Activated CD4-positive, CD25-positive, alpha-beta regulatory T cell (primary cell): ENCODE measurements around the gene MAOB.
"Not testable (repeated sequence)": the region's sequence is repeated elsewhere in the genome, so short reads cannot be mapped to it uniquely, and the experiment has no call there.

Experiments used
- DNase-seq, 4 experiments: peaks; one replicate each; lab custom pipeline; 2025; lab: John Stamatoyannopoulos, UW

The MAOB gene

GRCh38 chrX:43882294-43882681 lies at the start of gene MAOB:
TSS of gene MAOB (minus strand) at chrX:43882450. CDS start at chrX:43882299, 151 bp downstream.
- DNase-seq, result no peak

GRCh38 chrX:43922032-43922431 lies 39.8 kb upstream of the MAOB start:
- DNase-seq, result not testable (repeated sequence)

- DNase-seq, result not testable (repeated sequence)
These were observed 28.5 kb upstream of the MAOB start for GRCh38 chrX:43910772-43911171.

- DNase-seq, result no peak
These were observed 27.8 kb upstream of the MAOB start for GRCh38 chrX:43910012-43910411.

- no peak for DNase-seq
These were observed 26.9 kb upstream of the MAOB start for GRCh38 chrX:43909141-43909540.

- no peak for DNase-seq
These were observed 17.9 kb upstream of the MAOB start for GRCh38 chrX:43899878-43900815.

GRCh38 chrX:43898406-43899035 lies 16.3 kb upstream of the MAOB start:
- no peak for DNase-seq

- no peak for DNase-seq
These were observed 15.0 kb upstream of the MAOB start for GRCh38 chrX:43897290-43897689.

GRCh38 chrX:43892336-43892870 lies 10.2 kb upstream of the MAOB start:
- DNase-seq, result no peak

GRCh38 chrX:43885617-43886016 lies 3.4 kb upstream of the MAOB start:
- no peak for DNase-seq

GRCh38 chrX:43881410-43882293 lies 598 bp downstream of the MAOB start:
- no peak for DNase-seq

- DNase-seq, result no peak
These were observed 1.8 kb downstream of the MAOB start for GRCh38 chrX:43880425-43880824.

GRCh38 chrX:43878906-43879526 lies 3.2 kb downstream of the MAOB start:
- no peak for DNase-seq

- DNase-seq, result no peak
These were observed 5.6 kb downstream of the MAOB start for GRCh38 chrX:43876680-43877079.

- no peak for DNase-seq
These were observed 11.4 kb downstream of the MAOB start for GRCh38 chrX:43870758-43871419.

GRCh38 chrX:43870011-43870410 lies 12.2 kb downstream of the MAOB start:
- no peak for DNase-seq

GRCh38 chrX:43868791-43869190 lies 13.5 kb downstream of the MAOB start:
- DNase-seq, result no peak

- no peak for DNase-seq
These were observed 15.8 kb downstream of the MAOB start for GRCh38 chrX:43866423-43866822.

GRCh38 chrX:43865791-43866190 lies 16.5 kb downstream of the MAOB start:
- no peak for DNase-seq

GRCh38 chrX:43862434-43862833 lies 19.8 kb downstream of the MAOB start:
- no peak for DNase-seq

- no peak for DNase-seq
These were observed 20.5 kb downstream of the MAOB start for GRCh38 chrX:43861750-43862149.
